Kidney (tissue), 14 donors: Measurements from ENCODE around the gene SLC25A34. TPM values are rescaled to one million over a fixed set of nuclear protein-coding genes. Genes with fewer than 3 reads are reported as not detected.

Experiments used
- DNase-seq, 5 donors: peaks; one replicate each; pipeline ENCODE4 v3.0.0-alpha.2; 2013 to 2020
- FAIRE-seq: peaks from 2 replicates; lab custom pipeline; 2012; peaks lifted over from hg19 to GRCh38; lab: Jason Lieb, UNC
- H3K27ac ChIP-seq, 2 donors: one replicate each; pipeline ENCODE4 v1.7.0; 2013; ENCODE audit warnings: low read depth in 2 of 2, low read length in 2 of 2, inconsistent platforms in 1 of 2
- H3K27me3 ChIP-seq: one replicate; pipeline ENCODE4 v1.7.1; 2013; ENCODE audit warnings: low read length, inconsistent platforms; ENCODE audit not compliant: control insufficient read depth, insufficient read depth
- H3K36me3 ChIP-seq, 3 donors: one replicate each; pipeline versions ENCODE4 v1.7.0 to v1.7.1; 2013; ENCODE audit warnings: low read length in 3 of 3, control low read depth in 1 of 3, inconsistent platforms in 1 of 3; ENCODE audit not compliant: insufficient read depth in 3 of 3, control insufficient read depth in 2 of 3
- H3K4me1 ChIP-seq, 3 donors: one replicate each; pipeline versions ENCODE4 v1.7.0 to v1.7.1; 2013; ENCODE audit warnings: low read length in 3 of 3, inconsistent platforms in 1 of 3, low read depth in 1 of 3; ENCODE audit not compliant: control insufficient read depth in 2 of 3, insufficient read depth in 2 of 3
- H3K4me3 ChIP-seq, 3 donors: one replicate each; pipeline versions ENCODE4 v1.7.0 to v1.8.1; 2013; ENCODE audit warnings: low read length in 3 of 3, control low read depth in 1 of 3, inconsistent platforms in 1 of 3
- H3K9ac ChIP-seq, 3 donors: one replicate each; pipeline versions ENCODE4 v1.7.0 to v1.7.1; 2013; ENCODE audit warnings: low read length in 3 of 3, control low read depth in 1 of 3, inconsistent platforms in 1 of 3
- H3K9me3 ChIP-seq, 3 donors: one replicate each; pipeline versions ENCODE4 v1.7.0 to v1.7.1; 2013; ENCODE audit warnings: low read length in 3 of 3, control low read depth in 1 of 3, inconsistent platforms in 1 of 3; ENCODE audit not compliant: control insufficient read depth in 2 of 3, insufficient read depth in 1 of 3
- intact Hi-C: fragments of 100-400 bp; cut with DNase I; formaldehyde crosslinking; loops from one replicate; pipeline ENCODE4 v1.11.1; 2022
- polyA plus RNA-seq: library from polyadenylated mRNA; stranded (reverse); fragments of 350-450 nt; fragmentation: Illumina TruSeq; extraction: RNeasy Lipid Tissue Mini Kit (QIAGEN cat#74804); gene quantifications from one replicate; pipeline ENCODE4 v1.2.3, GENCODE V29; 2014; ENCODE audit warnings: low read depth, low replicate concordance; ENCODE audit not compliant: insufficient read depth
- total RNA-seq: library from RNA; stranded (reverse); fragmentation: NEBNext Ultra II Directional; extraction: Animal tissue kit (Norgen Biotek cat#: 25700); gene quantifications from one replicate; pipeline ENCODE4 v1.2.1, GENCODE V29; 2021
- TF ChIP-seq, protein P1 (sequence below): IDR thresholded peaks from 3 replicates; pipeline ENCODE4 v1.5.1; 2012; ENCODE audit warnings: mild to moderate bottlenecking, moderate library complexity, borderline replicate concordance; ENCODE audit not compliant: insufficient read depth; ENCODE audit errors: extremely low read depth
- donor health status: control.
- donor health status: control.
- donor health status: control.
- donor health status: control.
- donor health status: control.
- donor health status: DM: yes; HTN: yes; CAD: no.
- donor health status: Normal renal cell carcinoma (clear cell type).

SLC25A34 gene
- total and polyA plus RNA-seq, 2 donors from 2014 or later: 1.5 to 12.2 TPM

DNA sequence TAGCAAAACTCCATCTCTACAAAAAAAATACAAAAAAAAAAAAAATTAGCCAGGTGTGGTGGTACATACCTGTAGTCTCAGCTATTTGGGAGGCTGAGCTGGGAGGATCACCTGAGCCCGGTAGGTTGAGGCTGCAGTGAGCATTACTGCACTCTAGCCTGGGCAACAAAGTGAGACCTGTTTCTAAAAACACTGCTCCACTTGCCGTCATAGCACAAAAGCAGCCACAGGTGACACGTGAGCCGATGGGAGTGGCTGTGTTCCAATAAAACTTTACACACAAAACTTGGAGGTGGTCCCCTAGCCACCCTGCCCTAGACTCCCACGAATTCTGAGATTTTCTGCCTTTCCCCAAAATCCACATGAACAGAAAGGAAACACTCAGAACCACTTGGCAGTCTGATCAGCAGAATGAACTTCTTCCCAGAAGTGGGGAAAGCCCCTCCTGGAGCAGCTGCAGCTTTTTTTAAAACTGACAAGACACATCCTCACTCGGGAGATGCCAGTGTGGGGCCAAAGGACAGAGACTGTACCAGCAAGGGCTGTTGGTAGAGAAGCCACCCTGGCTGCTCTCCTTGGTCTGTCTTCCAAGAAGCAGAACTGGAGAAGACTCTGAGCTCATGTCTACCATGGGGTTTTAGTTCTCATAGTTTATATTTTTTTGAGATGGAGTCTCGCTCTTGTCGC lies 28.7 kb upstream of the SLC25A34 start:
- TF ChIP-seq, protein P1, sequence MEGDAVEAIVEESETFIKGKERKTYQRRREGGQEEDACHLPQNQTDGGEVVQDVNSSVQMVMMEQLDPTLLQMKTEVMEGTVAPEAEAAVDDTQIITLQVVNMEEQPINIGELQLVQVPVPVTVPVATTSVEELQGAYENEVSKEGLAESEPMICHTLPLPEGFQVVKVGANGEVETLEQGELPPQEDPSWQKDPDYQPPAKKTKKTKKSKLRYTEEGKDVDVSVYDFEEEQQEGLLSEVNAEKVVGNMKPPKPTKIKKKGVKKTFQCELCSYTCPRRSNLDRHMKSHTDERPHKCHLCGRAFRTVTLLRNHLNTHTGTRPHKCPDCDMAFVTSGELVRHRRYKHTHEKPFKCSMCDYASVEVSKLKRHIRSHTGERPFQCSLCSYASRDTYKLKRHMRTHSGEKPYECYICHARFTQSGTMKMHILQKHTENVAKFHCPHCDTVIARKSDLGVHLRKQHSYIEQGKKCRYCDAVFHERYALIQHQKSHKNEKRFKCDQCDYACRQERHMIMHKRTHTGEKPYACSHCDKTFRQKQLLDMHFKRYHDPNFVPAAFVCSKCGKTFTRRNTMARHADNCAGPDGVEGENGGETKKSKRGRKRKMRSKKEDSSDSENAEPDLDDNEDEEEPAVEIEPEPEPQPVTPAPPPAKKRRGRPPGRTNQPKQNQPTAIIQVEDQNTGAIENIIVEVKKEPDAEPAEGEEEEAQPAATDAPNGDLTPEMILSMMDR: no peak
- Histone ChIP-seq H3K9me3 (no peaks in the 10 kb centered on the region), H3K27ac (no peak overlapping the region), H3K9ac (no peak overlapping the region), H3K4me3 (no peak overlapping the region), H3K36me3 (peaks cover 0 to 4% (median 0%) of the 10 kb centered on the region in 3 donors), H3K4me1 (peaks cover 0 to 21% (median 14%) of the 10 kb centered on the region in 3 donors), H3K27me3 (no peaks in the 10 kb centered on the region)
- FAIRE-seq: no peak
- DNase-seq: no peak
- intact Hi-C loops: no loop called here

DNA sequence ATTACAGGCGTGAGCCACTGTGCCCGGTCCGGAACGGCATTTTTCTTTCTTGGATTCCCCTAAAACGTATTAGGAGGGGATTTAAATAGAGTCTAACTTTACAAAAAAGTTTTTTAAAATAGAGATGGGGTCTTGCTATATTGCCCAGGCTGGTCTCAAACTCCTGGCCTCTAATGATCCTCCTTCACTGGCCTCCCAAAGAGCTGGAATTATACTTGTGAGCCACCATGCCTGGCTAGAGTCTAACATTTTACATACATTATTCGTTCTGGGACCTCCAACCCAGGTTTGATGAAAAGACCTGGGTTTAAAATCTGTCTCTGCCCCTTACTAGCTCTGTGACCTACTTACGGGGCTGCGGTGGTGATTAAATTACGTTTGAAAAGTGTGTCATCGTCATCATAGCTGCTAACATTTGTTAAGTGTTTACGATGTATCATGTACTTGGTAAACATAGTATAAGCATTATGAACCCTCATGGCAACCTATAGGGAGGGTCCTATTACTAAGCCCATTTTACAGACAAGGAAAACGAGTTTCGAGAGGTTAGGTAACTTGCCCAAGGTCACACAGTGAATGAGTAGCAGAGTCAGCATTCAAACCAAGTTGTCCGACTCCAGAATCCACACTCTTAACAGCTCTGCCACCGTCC lies 27.4 kb upstream of the SLC25A34 start:
- intact Hi-C loops: no loop called here
- peaks cover 0 to 16% (median 6%) of the 10 kb centered on the region in 3 donors for H3K4me1 ChIP-seq
- no peak for DNase-seq
- H3K9me3 ChIP-seq: no peaks in the 10 kb centered on the region
- TF ChIP-seq, protein P1: no peak
- FAIRE-seq: no peak
- no peak overlapping the region for H3K27ac ChIP-seq
- no peak overlapping the region for H3K4me3 ChIP-seq
- peaks cover 0 to 4% (median 0%) of the 10 kb centered on the region in 3 donors for H3K36me3 ChIP-seq
- no peak overlapping the region for H3K9ac ChIP-seq
- H3K27me3 ChIP-seq: no peaks in the 10 kb centered on the region

DNA sequence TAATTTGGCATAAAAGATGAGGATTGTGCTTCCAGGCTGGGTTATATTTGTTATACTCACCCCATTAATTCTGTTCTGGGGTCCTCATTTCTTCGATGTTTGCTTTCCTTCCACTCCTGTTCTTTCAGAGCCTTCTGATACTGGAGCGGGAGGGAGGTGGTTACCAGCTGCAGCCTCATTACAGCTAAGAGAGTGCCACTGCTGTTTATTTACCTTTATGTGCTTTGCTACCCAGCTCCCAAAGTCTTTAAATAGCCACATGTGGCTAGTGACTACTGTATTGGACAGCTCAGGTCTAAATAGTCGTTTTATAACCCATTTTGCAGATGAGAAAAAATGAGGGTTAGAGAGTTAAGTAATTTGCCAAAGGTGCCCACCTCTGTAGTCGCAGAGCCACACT lies 26.8 kb upstream of the SLC25A34 start:
- TF ChIP-seq, protein P1: no peak
- DNase-seq (no peak), FAIRE-seq (no peak)
- H3K9ac ChIP-seq: no peak overlapping the region
- no peaks in the 10 kb centered on the region for H3K9me3 ChIP-seq
- intact Hi-C loops: no loop called here
- no peaks in the 10 kb centered on the region for H3K27me3 ChIP-seq
- H3K36me3 ChIP-seq: peaks cover 0 to 4% (median 0%) of the 10 kb centered on the region in 3 donors
- H3K4me1 ChIP-seq: peaks cover 0 to 11% (median 6%) of the 10 kb centered on the region in 3 donors
- no peak overlapping the region for H3K4me3 ChIP-seq
- no peak overlapping the region for H3K27ac ChIP-seq
